Activated T-cell treated with anti-CD3 and anti-CD28 coated beads, Interleukin-2, amount 50 U/mL, for 72 hours (primary cell): Measurements from ENCODE around the gene MTIF2. TPM values are rescaled to one million over a fixed set of nuclear protein-coding genes. Genes with fewer than 3 reads are reported as not detected.
"Not testable (repeated sequence)": the region's sequence is repeated elsewhere in the genome, so short reads cannot be mapped to it uniquely, and the experiment has no call there.

Experiments used
- ATAC-seq, 2 donors: fragments of 150-1000 bp; cut with Tn5 transposase; replicated peaks in 1 of 2; 2 replicates each; pipeline ENCODE4 v1.10.0; 2021; ENCODE audit warnings: moderate library complexity in 2 of 2, mild to moderate bottlenecking in 1 of 2
- DNase-seq, 2 donors: peaks; one replicate each; pipeline ENCODE4 v3.0.0; 2021 to 2022; ENCODE audit warnings: mixed read lengths in 1 of 2
- H3K27ac Mint-ChIP-seq: one replicate; pipeline ENCODE4 v1.8.0; 2022; ENCODE audit warnings: mild to moderate bottlenecking, moderate library complexity, mixed read lengths
- H3K27me3 Mint-ChIP-seq: one replicate; pipeline ENCODE4 v1.8.0; 2022; ENCODE audit warnings: low read depth, mixed read lengths
- H3K36me3 Mint-ChIP-seq, 2 donors: one replicate each; pipeline ENCODE4 v1.8.0; 2022; ENCODE audit warnings: mixed read lengths in 2 of 2, mild to moderate bottlenecking in 1 of 2; ENCODE audit not compliant: insufficient read depth in 2 of 2
- H3K4me1 Mint-ChIP-seq: one replicate; pipeline ENCODE4 v1.8.0; 2022; ENCODE audit warnings: low read depth, mixed read lengths
- H3K4me3 Mint-ChIP-seq, 2 donors: one replicate each; pipeline ENCODE4 v1.8.0; 2022; ENCODE audit warnings: mild to moderate bottlenecking in 2 of 2, mixed read lengths in 2 of 2, moderate library complexity in 2 of 2
- H3K9me3 Mint-ChIP-seq, 2 donors: one replicate each; pipeline ENCODE4 v1.8.0; 2022; ENCODE audit warnings: mixed read lengths in 2 of 2
- total RNA-seq, 2 donors: library from RNA; stranded (reverse); gene quantifications; one replicate each; pipeline ENCODE4 v1.2.3, GENCODE V29; 2022

MTIF2 gene
- total RNA-seq = 10 to 100 TPM; 49.8 to 55.7 TPM

- ATAC-seq = peak; percentile 99
- peaks cover 23% of the 10 kb centered on the region for H3K4me1 Mint-ChIP-seq
- H3K27ac Mint-ChIP-seq = peak within 1 kb of the TSS; percentile 100
- H3K9me3 Mint-ChIP-seq = no peaks in the 10 kb centered on the region
- H3K4me3 Mint-ChIP-seq = peak within 1 kb of the TSS; percentile 98 to 100
- DNase-seq = peak; percentile 92 to 94
- H3K36me3 Mint-ChIP-seq = peaks cover 2 to 7% of the 10 kb centered on the region in 2 donors
- H3K27me3 Mint-ChIP-seq = no peaks in the 10 kb centered on the region
These were observed at the start of gene MTIF2 for GRCh38 chr2:55268907-55269644. TSS of gene MTIF2 (minus strand) at chr2:55269231. CDS start at chr2:55263858, 5,373 bp downstream.

- DNase-seq (no peak), ATAC-seq (no peak)
- Mint-ChIP-seq H3K9me3 (no peaks in the 10 kb centered on the region), H3K27ac (no peak overlapping the region), H3K4me3 (no peak overlapping the region), H3K4me1 (peaks cover 32% of the 10 kb centered on the region), H3K36me3 (no peaks in the 10 kb centered on the region), H3K27me3 (peaks cover 3% of the 10 kb centered on the region)
These were observed 46.0 kb upstream of the MTIF2 start for GRCh38 chr2:55314985-55315384.

GRCh38 chr2:55311444-55311870 is 42.4 kb upstream of the MTIF2 start:
- Mint-ChIP-seq H3K36me3 (peaks cover 0 to 2% of the 10 kb centered on the region in 2 donors), H3K4me3 (peak overlapping the region; percentile 31 to 67), H3K9me3 (no peaks in the 10 kb centered on the region), H3K27me3 (peaks cover 7% of the 10 kb centered on the region), H3K27ac (peak overlapping the region; percentile 81), H3K4me1 (peaks cover 39% of the 10 kb centered on the region)
- ATAC-seq (peak; percentile 96), DNase-seq (peak; percentile 35 to 61)

GRCh38 chr2:55309446-55309845 is 40.4 kb upstream of the MTIF2 start:
- H3K27me3 Mint-ChIP-seq = peaks cover 7% of the 10 kb centered on the region
- no peak overlapping the region for H3K27ac Mint-ChIP-seq
- H3K36me3 Mint-ChIP-seq = peaks cover 0 to 2% of the 10 kb centered on the region in 2 donors
- DNase-seq = no peak
- H3K4me3 Mint-ChIP-seq = no peak overlapping the region
- no peaks in the 10 kb centered on the region for H3K9me3 Mint-ChIP-seq
- peaks cover 39% of the 10 kb centered on the region for H3K4me1 Mint-ChIP-seq
- ATAC-seq = no peak

GRCh38 chr2:55302241-55302640 is 33.2 kb upstream of the MTIF2 start:
- Mint-ChIP-seq H3K27me3 (no peaks in the 10 kb centered on the region), H3K4me1 (peaks cover 7% of the 10 kb centered on the region), H3K27ac (no peak overlapping the region), H3K36me3 (no peaks in the 10 kb centered on the region), H3K9me3 (no peaks in the 10 kb centered on the region), H3K4me3 (peak overlapping the region in 1 of 2 donors; percentile 45)
- DNase-seq (peak in 1 of 2 donors; percentile 10), ATAC-seq (peak; percentile 91 to 92)

GRCh38 chr2:55301277-55301676 is 32.2 kb upstream of the MTIF2 start:
- ATAC-seq = no peak
- no peak for DNase-seq
- Mint-ChIP-seq H3K9me3 (no peaks in the 10 kb centered on the region), H3K27ac (no peak overlapping the region), H3K27me3 (no peaks in the 10 kb centered on the region), H3K4me3 (no peak overlapping the region), H3K36me3 (no peaks in the 10 kb centered on the region), H3K4me1 (peaks cover 7% of the 10 kb centered on the region)

GRCh38 chr2:55296393-55296792 is 27.4 kb upstream of the MTIF2 start:
- Mint-ChIP-seq H3K4me1 (peaks cover 13% of the 10 kb centered on the region), H3K27ac (no peak overlapping the region), H3K36me3 (no peaks in the 10 kb centered on the region), H3K9me3 (no peaks in the 10 kb centered on the region), H3K4me3 (no peak overlapping the region), H3K27me3 (no peaks in the 10 kb centered on the region)
- ATAC-seq (no peak), DNase-seq (no peak)

- no peak for DNase-seq
- Mint-ChIP-seq H3K9me3 (no peaks in the 10 kb centered on the region), H3K4me1 (peaks cover 24% of the 10 kb centered on the region), H3K36me3 (no peaks in the 10 kb centered on the region), H3K27ac (no peak overlapping the region), H3K4me3 (peak overlapping the region; percentile 37 to 89), H3K27me3 (no peaks in the 10 kb centered on the region)
- ATAC-seq = no peak
These were observed 14.1 kb upstream of the MTIF2 start for GRCh38 chr2:55283083-55283482.

GRCh38 chr2:55282110-55282917 is 13.3 kb upstream of the MTIF2 start:
- Mint-ChIP-seq H3K4me3 (peak overlapping the region; percentile 89 to 96), H3K4me1 (peaks cover 24% of the 10 kb centered on the region), H3K27me3 (no peaks in the 10 kb centered on the region), H3K9me3 (no peaks in the 10 kb centered on the region), H3K27ac (peak overlapping the region; percentile 88), H3K36me3 (no peaks in the 10 kb centered on the region)
- DNase-seq (peak; percentile 89 to 91), ATAC-seq (peak; percentile 99 to 100)

GRCh38 chr2:55280851-55281546 is 12.0 kb upstream of the MTIF2 start:
- H3K27me3 Mint-ChIP-seq, DNase-seq, H3K36me3 Mint-ChIP-seq, ATAC-seq, H3K9me3 Mint-ChIP-seq: not testable (repeated sequence)
- Mint-ChIP-seq H3K27ac (peak overlapping the region; percentile 40), H3K4me1 (peaks cover 24% of the 10 kb centered on the region), H3K4me3 (peak overlapping the region; percentile 41 to 79)

GRCh38 chr2:55279859-55280424 is 10.9 kb upstream of the MTIF2 start:
- H3K27ac Mint-ChIP-seq = not testable (repeated sequence)

GRCh38 chr2:55279214-55279835 is 10.3 kb upstream of the MTIF2 start:
- H3K27me3 Mint-ChIP-seq = not testable (repeated sequence)

More at GRCh38 chr2:55279859-55280424, 10.9 kb upstream of the MTIF2 start:
- H3K36me3 Mint-ChIP-seq, H3K9me3 Mint-ChIP-seq, ATAC-seq, DNase-seq, H3K27me3 Mint-ChIP-seq, H3K4me3 Mint-ChIP-seq: not testable (repeated sequence)
- H3K4me1 Mint-ChIP-seq = peaks cover 21% of the 10 kb centered on the region

More at GRCh38 chr2:55279214-55279835, 10.3 kb upstream of the MTIF2 start:
- H3K36me3 Mint-ChIP-seq, DNase-seq, ATAC-seq, H3K4me3 Mint-ChIP-seq, H3K27ac Mint-ChIP-seq, H3K9me3 Mint-ChIP-seq: not testable (repeated sequence)
- peaks cover 18% of the 10 kb centered on the region for H3K4me1 Mint-ChIP-seq
